OCI-LY1 (cell line): Measurements from ENCODE around the gene GABRG3.

Source experiments
- H2AFZ ChIP-seq: fragments of 200-600 bp; sonication (generic), shearing (Covaris generic); 2 replicates; pipeline ENCODE4 v1.6.0; 2014; ENCODE audit warnings: antibody characterized with exemption, mild to moderate bottlenecking, low read length
- H3F3A ChIP-seq: fragments of 200-600 bp; sonication (generic), shearing (Covaris generic); 2 replicates; pipeline ENCODE4 v1.6.0; 2014; ENCODE audit warnings: mild to moderate bottlenecking, antibody characterized with exemption, low read length, moderate library complexity; ENCODE audit not compliant: insufficient read depth
- H3K27ac ChIP-seq: fragments of 200-600 bp; sonication (generic); 2 replicates; pipeline ENCODE4 v1.5.1; 2014; ENCODE audit warnings: low read length, mixed run types, mild to moderate bottlenecking, low read depth; ENCODE audit not compliant: poor library complexity, severe bottlenecking
- H3K27me3 ChIP-seq: fragments of 200-600 bp; sonication (generic); 2 replicates; pipeline ENCODE4 v1.6.0; 2014; ENCODE audit warnings: antibody characterized with exemption, mild to moderate bottlenecking, low read length, moderate library complexity; ENCODE audit not compliant: insufficient read depth
- H3K36me3 ChIP-seq: fragments of 200-600 bp; sonication (generic); 2 replicates; pipeline ENCODE4 v1.6.1; 2014; ENCODE audit warnings: mild to moderate bottlenecking, antibody characterized with exemption, low read length, moderate library complexity, mixed read lengths; ENCODE audit not compliant: insufficient read depth
- H3K4me1 ChIP-seq: fragments of 200-600 bp; sonication (generic); 2 replicates; pipeline ENCODE4 v1.5.1; 2014; ENCODE audit warnings: mild to moderate bottlenecking, low read length, moderate library complexity; ENCODE audit not compliant: insufficient read depth, severe bottlenecking
- H3K4me2 ChIP-seq: fragments of 200-600 bp; sonication (generic), shearing (Covaris generic); 2 replicates; pipeline ENCODE4 v1.6.1; 2014; ENCODE audit warnings: low read length
- H3K4me3 ChIP-seq: fragments of 200-600 bp; sonication (generic); 2 replicates; pipeline ENCODE4 v1.5.1; 2014; ENCODE audit warnings: low read length, low read depth, mild to moderate bottlenecking, mixed read lengths; ENCODE audit not compliant: poor library complexity, severe bottlenecking
- H3K79me2 ChIP-seq: fragments of 200-600 bp; shearing (Covaris generic); 2 replicates; pipeline ENCODE4 v1.6.1; 2016; ENCODE audit warnings: mixed run types, low read length, mixed read lengths; ENCODE audit not compliant: insufficient read depth
- H3K9ac ChIP-seq: fragments of 200-600 bp; sonication (generic), shearing (Covaris generic); 2 replicates; pipeline ENCODE4 v1.6.1; 2014; ENCODE audit warnings: mild to moderate bottlenecking, low read length, mixed read lengths
- H3K9me2 ChIP-seq: fragments of 200-600 bp; sonication (generic), shearing (Covaris generic); 2 replicates; pipeline ENCODE4 v1.6.1; 2014; ENCODE audit warnings: low read depth, mild to moderate bottlenecking, low read length, mixed read lengths
- H3K9me3 ChIP-seq: fragments of 200-600 bp; shearing (Covaris generic); 2 replicates; pipeline ENCODE4 v1.6.1; 2014; ENCODE audit warnings: low read length, mixed read lengths
- H4K20me1 ChIP-seq: fragments of 200-600 bp; sonication (generic), shearing (Covaris generic); 2 replicates; pipeline ENCODE4 v1.6.0; 2016; ENCODE audit warnings: mild to moderate bottlenecking, low read length; ENCODE audit not compliant: insufficient read depth
- EZH2 ChIP-seq: fragments of 200-600 bp; sonication (generic), shearing (Covaris generic); IDR thresholded peaks from 2 replicates; pipeline ENCODE4 v1.8.0; 2017; ENCODE audit warnings: borderline replicate concordance, mixed run types, mild to moderate bottlenecking, antibody characterized with exemption, low read length, moderate library complexity, mixed read lengths
- TF ChIP-seq, protein P1 (sequence below): fragments of 200-600 bp; sonication (generic), shearing (Covaris generic); IDR thresholded peaks from 2 replicates; pipeline ENCODE4 v1.5.1; 2017; ENCODE audit warnings: mild to moderate bottlenecking, antibody characterized with exemption, low read length, moderate library complexity, mixed read lengths

Gene GABRG3

DNA sequence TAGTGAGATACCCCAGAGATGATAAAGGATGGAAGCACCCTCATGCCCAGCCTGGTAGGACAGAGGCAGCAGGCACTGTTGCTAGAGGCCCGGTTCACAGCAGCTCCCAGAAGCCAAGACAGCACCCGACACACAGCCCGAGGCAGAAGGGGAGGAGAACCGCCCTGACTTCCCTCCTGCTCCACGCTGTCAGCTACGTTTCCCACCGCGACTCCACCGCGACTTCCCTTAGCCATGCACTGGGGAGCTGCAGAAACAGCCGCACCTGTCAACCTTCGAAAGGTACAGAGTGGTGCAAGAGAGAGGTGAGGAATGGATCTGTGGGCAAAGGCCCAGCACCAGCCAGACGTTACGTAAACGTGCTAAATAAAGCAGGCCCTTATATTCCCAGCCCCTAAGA lies 529.2 kb downstream of the GABRG3 start:
- H3F3A ChIP-seq: no peaks in the 10 kb centered on the region
- no peaks in the 10 kb centered on the region for H3K79me2 ChIP-seq
- H3K9ac ChIP-seq: no peak overlapping the region
- no peak overlapping the region for H2AFZ ChIP-seq
- no peak overlapping the region for H3K27ac ChIP-seq
- no peak overlapping the region for H3K4me2 ChIP-seq
- H3K4me1 ChIP-seq: no peaks in the 10 kb centered on the region
- H4K20me1 ChIP-seq: no peaks in the 10 kb centered on the region
- no peaks in the 10 kb centered on the region for H3K9me2 ChIP-seq
- no peak overlapping the region for H3K4me3 ChIP-seq
- no peaks in the 10 kb centered on the region for H3K9me3 ChIP-seq
- H3K36me3 ChIP-seq: no peaks in the 10 kb centered on the region
- no peaks in the 10 kb centered on the region for H3K27me3 ChIP-seq
- TF ChIP-seq, protein P1, sequence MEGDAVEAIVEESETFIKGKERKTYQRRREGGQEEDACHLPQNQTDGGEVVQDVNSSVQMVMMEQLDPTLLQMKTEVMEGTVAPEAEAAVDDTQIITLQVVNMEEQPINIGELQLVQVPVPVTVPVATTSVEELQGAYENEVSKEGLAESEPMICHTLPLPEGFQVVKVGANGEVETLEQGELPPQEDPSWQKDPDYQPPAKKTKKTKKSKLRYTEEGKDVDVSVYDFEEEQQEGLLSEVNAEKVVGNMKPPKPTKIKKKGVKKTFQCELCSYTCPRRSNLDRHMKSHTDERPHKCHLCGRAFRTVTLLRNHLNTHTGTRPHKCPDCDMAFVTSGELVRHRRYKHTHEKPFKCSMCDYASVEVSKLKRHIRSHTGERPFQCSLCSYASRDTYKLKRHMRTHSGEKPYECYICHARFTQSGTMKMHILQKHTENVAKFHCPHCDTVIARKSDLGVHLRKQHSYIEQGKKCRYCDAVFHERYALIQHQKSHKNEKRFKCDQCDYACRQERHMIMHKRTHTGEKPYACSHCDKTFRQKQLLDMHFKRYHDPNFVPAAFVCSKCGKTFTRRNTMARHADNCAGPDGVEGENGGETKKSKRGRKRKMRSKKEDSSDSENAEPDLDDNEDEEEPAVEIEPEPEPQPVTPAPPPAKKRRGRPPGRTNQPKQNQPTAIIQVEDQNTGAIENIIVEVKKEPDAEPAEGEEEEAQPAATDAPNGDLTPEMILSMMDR: no peak
- TF ChIP-seq EZH2: no peak

DNA sequence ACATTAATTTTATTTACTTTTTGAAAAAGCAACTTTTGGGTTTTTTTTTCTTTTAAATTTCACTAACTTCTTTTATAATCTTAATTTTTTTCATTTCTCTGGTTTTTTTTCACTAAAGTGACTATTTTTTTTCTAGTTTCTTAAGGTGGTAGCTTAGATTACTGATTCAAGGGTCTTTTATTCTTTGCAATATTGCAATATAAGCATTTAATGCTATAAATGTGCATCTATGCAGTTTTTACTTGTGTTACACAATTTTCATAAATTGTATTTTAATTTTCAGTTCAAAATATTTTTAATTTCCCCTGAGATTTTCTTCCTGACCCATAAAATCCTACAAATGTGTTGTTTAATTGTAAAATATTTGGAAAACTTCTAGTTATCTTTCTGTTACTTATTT lies 535.8 kb downstream of the GABRG3 start:
- Histone ChIP-seq H3K9ac (no peak overlapping the region), H3F3A (no peaks in the 10 kb centered on the region), H3K27ac (no peak overlapping the region), H2AFZ (no peak overlapping the region), H3K79me2 (no peaks in the 10 kb centered on the region), H3K4me2 (no peak overlapping the region), H3K4me1 (no peaks in the 10 kb centered on the region), H3K4me3 (no peak overlapping the region), H3K9me2 (no peaks in the 10 kb centered on the region), H3K27me3 (no peaks in the 10 kb centered on the region), H4K20me1 (no peaks in the 10 kb centered on the region), H3K36me3 (no peaks in the 10 kb centered on the region), H3K9me3 (no peaks in the 10 kb centered on the region)
- TF ChIP-seq EZH2: no peak
- TF ChIP-seq, protein P1: no peak

DNA sequence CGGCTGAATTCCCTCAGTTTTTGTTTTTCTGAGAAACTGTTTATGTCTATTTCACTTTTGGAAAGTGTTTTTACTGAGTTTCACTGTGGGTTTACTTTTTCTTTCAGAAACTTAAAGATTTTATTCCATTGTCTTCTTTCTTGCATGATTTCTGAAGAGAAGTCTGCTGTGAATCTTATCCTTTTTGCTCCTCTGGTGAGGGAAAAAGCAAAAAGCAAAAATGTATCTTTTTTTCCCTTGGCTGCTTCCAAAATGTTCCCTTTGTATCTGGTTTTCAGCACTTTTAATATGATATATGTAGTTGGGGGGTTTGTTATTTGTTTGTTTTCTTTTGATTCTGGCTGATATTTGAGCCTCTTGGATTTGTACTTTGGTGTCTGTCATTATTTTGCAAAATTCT lies 538.0 kb downstream of the GABRG3 start:
- no peak for TF ChIP-seq EZH2
- TF ChIP-seq, protein P1: no peak

More for the DNA sequence above, 538.0 kb downstream of the GABRG3 start:
- H3K27ac ChIP-seq: no peak overlapping the region
- H3K9me2 ChIP-seq: no peaks in the 10 kb centered on the region
- H3K27me3 ChIP-seq: no peaks in the 10 kb centered on the region
- no peaks in the 10 kb centered on the region for H3K36me3 ChIP-seq
- no peak overlapping the region for H2AFZ ChIP-seq
- no peak overlapping the region for H3K4me2 ChIP-seq
- H3F3A ChIP-seq: no peaks in the 10 kb centered on the region
- H3K4me1 ChIP-seq: no peaks in the 10 kb centered on the region
- H3K9ac ChIP-seq: no peak overlapping the region
- H3K79me2 ChIP-seq: no peaks in the 10 kb centered on the region
- no peaks in the 10 kb centered on the region for H4K20me1 ChIP-seq
- no peak overlapping the region for H3K4me3 ChIP-seq
- H3K9me3 ChIP-seq: no peaks in the 10 kb centered on the region
